Dendritic cell treated with granulocyte-macrophage colony-stimulating factor and Interleukin-4, amounts not matched to agents 40 ng/mL and 50 ng/mL, for 4 days (primary cell): Measurements from ENCODE around the gene CCDC93.

ENCODE experiments used
- H3K27ac Mint-ChIP-seq: one replicate; pipeline ENCODE4 v1.8.0; 2022; ENCODE audit warnings: mild to moderate bottlenecking, mixed read lengths
- H3K27me3 Mint-ChIP-seq: one replicate; pipeline ENCODE4 v1.8.0; 2022; ENCODE audit warnings: mild to moderate bottlenecking, mixed read lengths
- H3K36me3 Mint-ChIP-seq: one replicate; pipeline ENCODE4 v1.8.0; 2022; ENCODE audit warnings: low read depth, mixed read lengths
- H3K4me1 Mint-ChIP-seq: one replicate; pipeline ENCODE4 v1.8.0; 2022; ENCODE audit warnings: low read depth, mixed read lengths
- H3K4me3 Mint-ChIP-seq: one replicate; pipeline ENCODE4 v1.8.0; 2022; ENCODE audit warnings: mild to moderate bottlenecking, moderate library complexity, mixed read lengths
- H3K9me3 Mint-ChIP-seq: one replicate; pipeline ENCODE4 v1.8.0; 2022; ENCODE audit warnings: mixed read lengths
- intact Hi-C: fragments of 100-400 bp; cut with micrococcal nuclease; formaldehyde crosslinking; loops from one replicate; pipeline ENCODE4 v1.15.0; 2022

CCDC93 gene

GRCh38 chr2:117976581-117976980, 37.3 kb downstream of the CCDC93 start:
- Mint-ChIP-seq H3K27me3 (no peaks in the 10 kb centered on the region), H3K36me3 (peaks cover 92% of the 10 kb centered on the region), H3K4me3 (no peak overlapping the region), H3K9me3 (no peaks in the 10 kb centered on the region), H3K4me1 (peaks cover 28% of the 10 kb centered on the region), H3K27ac (no peak overlapping the region)
- intact Hi-C loops: no loop called here

- Mint-ChIP-seq H3K36me3 (peaks cover 100% of the 10 kb centered on the region), H3K27ac (no peak overlapping the region)
These were observed 40.3 kb downstream of the CCDC93 start for GRCh38 chr2:117973498-117974082.

GRCh38 chr2:117972476-117973123, 41.3 kb downstream of the CCDC93 start:
- peaks cover 16% of the 10 kb centered on the region for H3K4me1 Mint-ChIP-seq
- peaks cover 100% of the 10 kb centered on the region for H3K36me3 Mint-ChIP-seq
- H3K27ac Mint-ChIP-seq: no peak overlapping the region
- no peaks in the 10 kb centered on the region for H3K27me3 Mint-ChIP-seq
- no peak overlapping the region for H3K4me3 Mint-ChIP-seq
- intact Hi-C loops: loop anchor here (5.0 kb wide), 1 partner anchor 35 kb away; no protein-coding TSS in a partner anchor
- no peaks in the 10 kb centered on the region for H3K9me3 Mint-ChIP-seq

More at GRCh38 chr2:117973498-117974082, 40.3 kb downstream of the CCDC93 start:
- H3K4me1 Mint-ChIP-seq: peaks cover 13% of the 10 kb centered on the region
- no peak overlapping the region for H3K4me3 Mint-ChIP-seq
- H3K9me3 Mint-ChIP-seq: no peaks in the 10 kb centered on the region
- no peaks in the 10 kb centered on the region for H3K27me3 Mint-ChIP-seq
- intact Hi-C loops: loop anchor here (5.0 kb wide), 1 partner anchor 36 kb away; no protein-coding TSS in a partner anchor

- peaks cover 100% of the 10 kb centered on the region for H3K36me3 Mint-ChIP-seq
- no peak overlapping the region for H3K27ac Mint-ChIP-seq
- no peaks in the 10 kb centered on the region for H3K9me3 Mint-ChIP-seq
- peaks cover 16% of the 10 kb centered on the region for H3K4me1 Mint-ChIP-seq
- no peak overlapping the region for H3K4me3 Mint-ChIP-seq
- intact Hi-C loops: no loop called here
- H3K27me3 Mint-ChIP-seq: no peaks in the 10 kb centered on the region
These were observed 45.1 kb downstream of the CCDC93 start for GRCh38 chr2:117968722-117969121.

GRCh38 chr2:117967977-117968718, 45.7 kb downstream of the CCDC93 start:
- Mint-ChIP-seq H3K27me3 (no peaks in the 10 kb centered on the region), H3K4me1 (peaks cover 16% of the 10 kb centered on the region), H3K27ac (no peak overlapping the region), H3K4me3 (no peak overlapping the region), H3K36me3 (peaks cover 100% of the 10 kb centered on the region), H3K9me3 (no peaks in the 10 kb centered on the region)
- intact Hi-C loops: no loop called here

GRCh38 chr2:117963446-117963845, 50.4 kb downstream of the CCDC93 start:
- Mint-ChIP-seq H3K4me1 (peaks cover 11% of the 10 kb centered on the region), H3K27ac (no peak overlapping the region), H3K27me3 (no peaks in the 10 kb centered on the region), H3K9me3 (no peaks in the 10 kb centered on the region), H3K36me3 (peaks cover 99% of the 10 kb centered on the region), H3K4me3 (no peak overlapping the region)
- intact Hi-C loops: loop anchor here (5.0 kb wide), 1 partner anchor 34 kb away; no protein-coding TSS in a partner anchor

- Mint-ChIP-seq H3K9me3 (no peaks in the 10 kb centered on the region), H3K4me3 (no peak overlapping the region), H3K36me3 (peaks cover 99% of the 10 kb centered on the region), H3K27me3 (no peaks in the 10 kb centered on the region), H3K27ac (no peak overlapping the region), H3K4me1 (peaks cover 12% of the 10 kb centered on the region)
- intact Hi-C loops: loop anchor here (5.0 kb wide), 1 partner anchor 36 kb away; no protein-coding TSS in a partner anchor
These were observed 52.7 kb downstream of the CCDC93 start for GRCh38 chr2:117961201-117961600.

- no peaks in the 10 kb centered on the region for H3K27me3 Mint-ChIP-seq
- H3K27ac Mint-ChIP-seq: no peak overlapping the region
- H3K4me3 Mint-ChIP-seq: no peak overlapping the region
- intact Hi-C loops: loop anchor here (5.0 kb wide), 1 partner anchor 37 kb away; no protein-coding TSS in a partner anchor
- no peaks in the 10 kb centered on the region for H3K9me3 Mint-ChIP-seq
- H3K4me1 Mint-ChIP-seq: peaks cover 12% of the 10 kb centered on the region
- peaks cover 96% of the 10 kb centered on the region for H3K36me3 Mint-ChIP-seq
These were observed 53.6 kb downstream of the CCDC93 start for GRCh38 chr2:117960231-117960630.

- intact Hi-C loops: no loop called here
These were observed 55.7 kb downstream of the CCDC93 start for GRCh38 chr2:117958186-117958585.

GRCh38 chr2:117957616-117958015, 56.3 kb downstream of the CCDC93 start:
- Mint-ChIP-seq H3K4me3 (no peak overlapping the region), H3K36me3 (peaks cover 96% of the 10 kb centered on the region), H3K27me3 (no peaks in the 10 kb centered on the region), H3K4me1 (peaks cover 12% of the 10 kb centered on the region), H3K27ac (no peak overlapping the region), H3K9me3 (no peaks in the 10 kb centered on the region)
- intact Hi-C loops: no loop called here

More at GRCh38 chr2:117958186-117958585, 55.7 kb downstream of the CCDC93 start:
- H3K27ac Mint-ChIP-seq: no peak overlapping the region
- H3K4me3 Mint-ChIP-seq: no peak overlapping the region
- H3K27me3 Mint-ChIP-seq: no peaks in the 10 kb centered on the region
- no peaks in the 10 kb centered on the region for H3K9me3 Mint-ChIP-seq
- H3K36me3 Mint-ChIP-seq: peaks cover 96% of the 10 kb centered on the region
- peaks cover 12% of the 10 kb centered on the region for H3K4me1 Mint-ChIP-seq

GRCh38 chr2:117956036-117956796, 57.7 kb downstream of the CCDC93 start:
- Mint-ChIP-seq H3K27ac (no peak overlapping the region), H3K9me3 (no peaks in the 10 kb centered on the region), H3K4me1 (peaks cover 12% of the 10 kb centered on the region), H3K36me3 (peaks cover 97% of the 10 kb centered on the region), H3K27me3 (no peaks in the 10 kb centered on the region), H3K4me3 (no peak overlapping the region)
- intact Hi-C loops: no loop called here

- H3K36me3 Mint-ChIP-seq: peaks cover 95% of the 10 kb centered on the region
- no peaks in the 10 kb centered on the region for H3K9me3 Mint-ChIP-seq
- H3K4me3 Mint-ChIP-seq: no peak overlapping the region
- H3K27me3 Mint-ChIP-seq: no peaks in the 10 kb centered on the region
- no peak overlapping the region for H3K27ac Mint-ChIP-seq
- intact Hi-C loops: no loop called here
- no peaks in the 10 kb centered on the region for H3K4me1 Mint-ChIP-seq
These were observed 60.6 kb downstream of the CCDC93 start for GRCh38 chr2:117953231-117953630.

GRCh38 chr2:117952701-117953100, 61.2 kb downstream of the CCDC93 start:
- Mint-ChIP-seq H3K27ac (no peak overlapping the region), H3K9me3 (no peaks in the 10 kb centered on the region)
- intact Hi-C loops: no loop called here

More at GRCh38 chr2:117952701-117953100, 61.2 kb downstream of the CCDC93 start:
- Mint-ChIP-seq H3K27me3 (no peaks in the 10 kb centered on the region), H3K4me3 (no peak overlapping the region), H3K4me1 (no peaks in the 10 kb centered on the region), H3K36me3 (peaks cover 95% of the 10 kb centered on the region)
